Activated naive CD8-positive, alpha-beta T cell treated with anti-CD3 and anti-CD28 coated beads for 36 hours (primary cell): ENCODE data around the gene CEP170B. TPM values are rescaled to one million over a fixed set of nuclear protein-coding genes. Genes with fewer than 3 reads are reported as not detected.
"Not testable (repeated sequence)": the region's sequence is repeated elsewhere in the genome, so short reads cannot be mapped to it uniquely, and the experiment has no call there.

Experiments used
- DNase-seq: peaks from one replicate; pipeline ENCODE4 v3.0.0; 2021
- H3K27ac Mint-ChIP-seq: one replicate; pipeline ENCODE4 v1.8.0; 2022; ENCODE audit warnings: mild to moderate bottlenecking, moderate library complexity, mixed read lengths
- H3K27me3 Mint-ChIP-seq: one replicate; pipeline ENCODE4 v1.8.0; 2022; ENCODE audit warnings: mild to moderate bottlenecking, mixed read lengths
- H3K36me3 Mint-ChIP-seq: one replicate; pipeline ENCODE4 v1.8.0; 2021; ENCODE audit warnings: mild to moderate bottlenecking, mixed read lengths
- H3K4me1 Mint-ChIP-seq: one replicate; pipeline ENCODE4 v1.8.0; 2021; ENCODE audit warnings: mixed read lengths
- H3K4me3 Mint-ChIP-seq: one replicate; pipeline ENCODE4 v1.8.0; 2022; ENCODE audit warnings: mild to moderate bottlenecking, moderate library complexity, mixed read lengths
- H3K9me3 Mint-ChIP-seq: one replicate; pipeline ENCODE4 v1.8.0; 2022; ENCODE audit warnings: mixed read lengths
- total RNA-seq, 2 experiments: library from RNA; stranded (reverse); gene quantifications; one replicate each; pipeline ENCODE4 v1.2.3, GENCODE V29; 2021

The CEP170B gene
- total RNA-seq, 2 experiments from 2014 or later: 4.6 to 4.7 TPM

GRCh38 chr14:104941508-104942365 is 76.7 kb downstream of the CEP170B start:
- Mint-ChIP-seq H3K27me3 (peaks cover 12% of the 10 kb centered on the region), H3K27ac (no peak overlapping the region), H3K9me3 (no peaks in the 10 kb centered on the region), H3K4me3 (no peak overlapping the region), H3K36me3 (no peaks in the 10 kb centered on the region), H3K4me1 (no peaks in the 10 kb centered on the region)
- no peak for DNase-seq

GRCh38 chr14:104942586-104942985 is 77.5 kb downstream of the CEP170B start:
- Mint-ChIP-seq H3K27ac (no peak overlapping the region), H3K36me3 (no peaks in the 10 kb centered on the region), H3K4me1 (no peaks in the 10 kb centered on the region), H3K4me3 (no peak overlapping the region), H3K27me3 (peaks cover 10% of the 10 kb centered on the region), H3K9me3 (no peaks in the 10 kb centered on the region)
- no peak for DNase-seq

- not testable (repeated sequence) for H3K9me3 Mint-ChIP-seq, H3K36me3 Mint-ChIP-seq, H3K4me1 Mint-ChIP-seq, H3K4me3 Mint-ChIP-seq, H3K27me3 Mint-ChIP-seq, DNase-seq, H3K27ac Mint-ChIP-seq
Measured at GRCh38 chr14:104943216-104944015, 78.3 kb downstream of the CEP170B start.

DNA sequence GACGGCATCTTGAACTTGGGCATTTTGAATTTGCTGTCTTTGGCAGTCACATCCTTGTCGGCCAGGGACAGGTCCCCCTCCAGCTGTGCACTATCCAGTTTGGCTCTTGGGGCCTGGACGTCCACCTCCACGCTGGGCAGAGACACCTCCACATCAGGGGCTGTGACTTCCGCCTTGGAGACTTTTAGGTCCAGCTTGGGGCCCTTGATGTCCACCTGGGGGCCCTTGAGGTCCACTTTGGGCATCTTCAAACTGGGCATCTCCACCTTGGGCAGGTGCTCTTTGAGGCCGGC is 78.9 kb downstream of the CEP170B start:
- not testable (repeated sequence) for H3K36me3 Mint-ChIP-seq, H3K9me3 Mint-ChIP-seq, DNase-seq, H3K4me3 Mint-ChIP-seq, H3K27me3 Mint-ChIP-seq, H3K27ac Mint-ChIP-seq, H3K4me1 Mint-ChIP-seq

DNA sequence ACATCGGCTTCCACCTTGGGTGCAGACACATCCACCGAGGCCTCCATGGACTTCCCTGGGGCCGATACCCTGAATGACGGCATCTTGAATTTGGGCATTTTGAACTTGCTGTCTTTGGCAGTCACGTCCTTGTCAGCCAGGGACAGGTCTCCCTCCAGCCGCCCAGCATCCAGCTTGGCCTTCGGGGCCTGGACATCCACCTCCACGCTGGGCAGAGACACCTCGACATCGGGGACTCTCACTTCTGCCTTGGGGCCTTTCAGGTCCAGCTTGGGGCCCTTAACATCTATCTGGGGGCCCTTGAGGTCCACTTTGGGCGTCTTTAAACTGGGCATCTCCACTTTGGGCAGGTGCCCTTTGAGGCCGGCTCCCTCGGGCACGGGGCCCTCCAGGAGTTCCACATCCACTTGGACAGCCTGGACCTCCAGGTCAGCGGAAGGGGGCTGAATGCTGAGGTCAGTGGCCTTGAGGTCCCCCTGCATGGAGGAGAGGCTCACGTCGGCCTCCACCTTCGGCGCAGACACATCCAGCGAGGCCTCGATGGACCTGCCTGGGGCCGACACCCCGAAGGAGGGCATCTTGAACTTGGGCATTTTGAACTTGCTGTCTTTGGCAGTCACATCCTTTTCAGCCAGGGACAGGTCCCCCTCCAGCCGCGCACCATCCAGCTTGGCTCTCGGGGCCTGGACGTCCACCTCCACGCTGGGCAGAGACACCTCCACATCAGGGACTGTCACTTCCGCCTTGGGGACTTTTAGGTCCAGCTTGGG is 79.6 kb downstream of the CEP170B start:
- not testable (repeated sequence) for H3K4me1 Mint-ChIP-seq, H3K36me3 Mint-ChIP-seq, H3K27me3 Mint-ChIP-seq, H3K9me3 Mint-ChIP-seq, H3K27ac Mint-ChIP-seq, DNase-seq, H3K4me3 Mint-ChIP-seq

- not testable (repeated sequence) for H3K27ac Mint-ChIP-seq, H3K9me3 Mint-ChIP-seq, DNase-seq
Measured at GRCh38 chr14:104945266-104945665, 80.2 kb downstream of the CEP170B start.

More at GRCh38 chr14:104945266-104945665, 80.2 kb downstream of the CEP170B start:
- H3K4me3 Mint-ChIP-seq, H3K4me1 Mint-ChIP-seq, H3K36me3 Mint-ChIP-seq, H3K27me3 Mint-ChIP-seq: not testable (repeated sequence)

Other genes with a start within 250 kb of the CEP170B start
- 10 to 100 TPM; 67.8 TPM for gene INF2, start 175.7 kb upstream of the CEP170B start, total RNA-seq
- gene ADSS1, start 141.0 kb upstream of the CEP170B start, total RNA-seq: 1 to 10 TPM in 1 of 2 experiments, under 1 TPM in 1; 0.87 to 1.7 TPM
- 100 to 1,000 TPM; 137 to 147 TPM for gene SIVA1, start 112.1 kb upstream of the CEP170B start, total RNA-seq
- 100 to 1,000 TPM; 112 TPM for gene AKT1, start 69.5 kb upstream of the CEP170B start, total RNA-seq
- 1 to 10 TPM; 1.1 to 1.4 TPM for gene ZBTB42, start 64.2 kb upstream of the CEP170B start, total RNA-seq
- gene PLD4, start 59.6 kb downstream of the CEP170B start, total RNA-seq: not detected
- gene AHNAK2, start 113.1 kb downstream of the CEP170B start, total RNA-seq: under 1 TPM in 1 of 2 experiments, not detected in 1; 0.02 TPM
- gene CLBA1, start 120.5 kb downstream of the CEP170B start, total RNA-seq: 1 to 10 TPM; 1.5 to 1.9 TPM
- 10 to 100 TPM; 89.7 to 89.8 TPM for gene CDCA4, start 155.8 kb downstream of the CEP170B start, total RNA-seq
- 10 to 100 TPM; 23.9 to 24.1 TPM for gene GPR132, start 200.2 kb downstream of the CEP170B start, total RNA-seq